T-cell (primary cell): ENCODE results near the gene RASL10B. TPM values are rescaled to one million over a fixed set of nuclear protein-coding genes. Genes with fewer than 3 reads are reported as not detected.
"Not testable (repeated sequence)": the region's sequence is repeated elsewhere in the genome, so short reads cannot be mapped to it uniquely, and the experiment has no call there.

Source experiments
- ATAC-seq, 4 experiments: fragments of 200-7000 bp in 3 of 4; fragments of 150-1000 bp in 1 of 4; cut with Tn5 transposase; replicated peaks in 1 of 4; 1 replicate in 3 of 4; 2 replicates in 1 of 4; pipeline ENCODE4 v1.10.0; 2021; ENCODE audit warnings: moderate library complexity in 3 of 4, mild to moderate bottlenecking in 2 of 4, moderate number of reproducible peaks in 1 of 4
- CTCF ChIA-PET, 2 donors: fragments of 300-600 bp; sonication (Branson Sonifier 250); formaldehyde crosslinking; loops; one replicate each; lab custom pipeline; 2022; ENCODE audit warnings: antibody characterized with exemption in 2 of 2; lab: Charles Lee
- POLR2A ChIA-PET, 2 donors: fragments of 300-600 bp; sonication (Branson Sonifier 250); formaldehyde crosslinking; loops; one replicate each; lab custom pipeline; 2022; ENCODE audit warnings: antibody characterized with exemption in 2 of 2; lab: Charles Lee
- DNase-seq, 35 experiments: peaks; one replicate each; pipeline versions ENCODE4 v3.0.0 to v3.0.0-alpha.2; 2013 to 2023
- H3K27ac ChIP-seq: one replicate; pipeline ENCODE4 v1.5.1; 2013; ENCODE audit warnings: low read length
- H3K27me3 ChIP-seq, 2 experiments: replicated peaks in 1 of 2; 1 replicate in 1 of 2; 2 replicates in 1 of 2; pipeline versions ENCODE4 v1.6.1 to v1.7.0; 2013; ENCODE audit warnings: low read length in 1 of 2, mixed read lengths in 1 of 2; ENCODE audit not compliant: control insufficient read depth in 2 of 2, insufficient read depth in 2 of 2; ENCODE audit errors: extremely low read depth in 1 of 2
- H3K36me3 ChIP-seq, 2 donors: 1 replicate in 1 of 2; 2 replicates in 1 of 2; pipeline versions ENCODE4 v1.6.1 to v1.7.0; 2013; ENCODE audit warnings: low read length in 1 of 2; ENCODE audit not compliant: control insufficient read depth in 2 of 2, insufficient read depth in 1 of 2; ENCODE audit errors: extremely low read depth in 1 of 2
- H3K4me1 ChIP-seq, 2 experiments: 1 replicate in 1 of 2; 2 replicates in 1 of 2; pipeline versions ENCODE4 v1.6.1 to v1.7.0; 2013; ENCODE audit warnings: low read length in 2 of 2, mixed read lengths in 1 of 2; ENCODE audit not compliant: insufficient read depth in 2 of 2, control insufficient read depth in 1 of 2; ENCODE audit errors: extremely low read depth in 1 of 2
- H3K4me3 ChIP-seq, 2 donors: 1 replicate in 1 of 2; 2 replicates in 1 of 2; pipeline versions ENCODE4 v1.5.1 to v1.7.0; 2013; ENCODE audit warnings: mild to moderate bottlenecking in 2 of 2, low read length in 1 of 2, moderate library complexity in 1 of 2; ENCODE audit not compliant: control insufficient read depth in 1 of 2; ENCODE audit errors: extremely low read depth in 1 of 2
- H3K9me3 ChIP-seq: 2 replicates; pipeline ENCODE4 v1.7.0; 2013
- H3K27ac Mint-ChIP-seq, 2 donors: one replicate each; pipeline ENCODE4 v1.8.0; 2020 to 2021; ENCODE audit warnings: mild to moderate bottlenecking in 2 of 2, mixed read lengths in 2 of 2
- H3K27me3 Mint-ChIP-seq, 2 donors: one replicate each; pipeline ENCODE4 v1.8.0; 2021 to 2022; ENCODE audit warnings: mixed read lengths in 2 of 2
- H3K36me3 Mint-ChIP-seq: one replicate; pipeline ENCODE4 v1.8.0; 2021; ENCODE audit warnings: mixed read lengths
- H3K4me1 Mint-ChIP-seq, 3 donors: one replicate each; pipeline ENCODE4 v1.8.0; 2020 to 2022; ENCODE audit warnings: mixed read lengths in 3 of 3, mild to moderate bottlenecking in 1 of 3
- H3K4me3 Mint-ChIP-seq, 3 donors: one replicate each; pipeline ENCODE4 v1.8.0; 2020 to 2022; ENCODE audit warnings: mild to moderate bottlenecking in 3 of 3, mixed read lengths in 3 of 3, moderate library complexity in 3 of 3
- H3K9me3 Mint-ChIP-seq, 3 donors: one replicate each; pipeline ENCODE4 v1.8.0; 2020 to 2022; ENCODE audit warnings: mixed read lengths in 3 of 3
- WGBS: methylation state at CpG from one replicate; pipeline ENCODE4 v1.1.5; 2013; ENCODE audit warnings: missing lambda C conversion rate; ENCODE audit not compliant: insufficient coverage; 5-methylcytosine and 5-hydroxymethylcytosine counted together
- total RNA-seq, 35 experiments: library from RNA in 6 of 35; stranded (reverse) in 6 of 35; fragments of 120-200 nt in 1 of 35; gene quantifications; one replicate each; pipeline versions ENCODE4 v1.2.1 to v1.2.4 and lab custom pipeline; 2013 to 2026

Gene RASL10B
- total RNA-seq, 5 donors from 2014 or later (not counting 1 experiment from before 2014, with no cell fraction given), result 0.38 to 0.56 (median 0.39) TPM

- Histone ChIP-seq H3K27me3 (peaks cover 0 to 70% of the 10 kb centered on the region in 2 experiments), H3K4me3 (no peak overlapping the region), H3K4me1 (peaks cover 0 to 13% of the 10 kb centered on the region in 2 experiments), H3K27ac (no peak overlapping the region), H3K36me3 (no peaks in the 10 kb centered on the region), H3K9me3 (no peaks in the 10 kb centered on the region)
- 18% methylated on average over 32 of the region's 35 CpGs for WGBS
- Mint-ChIP-seq H3K27ac (peak overlapping the region in 1 of 2 donors; percentile 43), H3K27me3 (peaks cover 29 to 53% of the 10 kb centered on the region in 2 donors), H3K9me3 (no peaks in the 10 kb centered on the region), H3K4me1 (peaks cover 0 to 13% (median 12%) of the 10 kb centered on the region in 3 donors), H3K4me3 (peak overlapping the region in 1 of 3 donors; percentile 35), H3K36me3 (no peaks in the 10 kb centered on the region)
- POLR2A ChIA-PET, result interaction anchor here in 1 of 2 donors (0.5 kb wide), 1 partner anchor 59 kb away, joined by 3 read pairs; the partner anchor contains the start of gene TAF15
- no peak for DNase-seq
- CTCF ChIA-PET, result interaction anchor here (0.5 to 3.7 kb wide), 6 partner anchors 11 to 1395 kb away, joined by 4 to 38 read pairs (median 6); no protein-coding TSS in a partner anchor
- ATAC-seq, result no peak
These were observed 18.3 kb downstream of the RASL10B start for GRCh38 chr17:35749560-35750412.

- H3K27me3 ChIP-seq, result peaks cover 0 to 60% of the 10 kb centered on the region in 2 experiments
- Mint-ChIP-seq H3K4me3 (no peak overlapping the region), H3K27me3 (peaks cover 29 to 53% of the 10 kb centered on the region in 2 donors), H3K36me3 (no peaks in the 10 kb centered on the region), H3K27ac (peak overlapping the region in 1 of 2 donors; percentile 43), H3K4me1 (peaks cover 0 to 13% (median 12%) of the 10 kb centered on the region in 3 donors), H3K9me3 (no peaks in the 10 kb centered on the region)
- CTCF ChIA-PET, result interaction anchor here (0.5 to 3.7 kb wide), 4 partner anchors 13 to 1396 kb away, joined by 4 to 38 read pairs (median 6); no protein-coding TSS in a partner anchor
- 79% methylated on average over 5 of the region's 10 CpGs for WGBS
- POLR2A ChIA-PET, result interaction anchor here in 1 of 2 donors (0.5 kb wide), 1 partner anchor 58 kb away, joined by 3 read pairs; the partner anchor contains the start of gene TAF15
- H3K27ac ChIP-seq, result no peak overlapping the region
- H3K9me3 ChIP-seq, result no peaks in the 10 kb centered on the region
- H3K36me3 ChIP-seq, result no peaks in the 10 kb centered on the region
- ATAC-seq (no peak), DNase-seq (no peak)
- peaks cover 0 to 13% of the 10 kb centered on the region in 2 experiments for H3K4me1 ChIP-seq
- H3K4me3 ChIP-seq, result no peak overlapping the region
These were observed 19.3 kb downstream of the RASL10B start for GRCh38 chr17:35750526-35751395.

- H3K9me3 Mint-ChIP-seq, H3K27ac ChIP-seq, H3K4me3 Mint-ChIP-seq, H3K4me3 ChIP-seq, POLR2A ChIA-PET, H3K36me3 Mint-ChIP-seq, H3K9me3 ChIP-seq, ATAC-seq, H3K36me3 ChIP-seq, H3K27ac Mint-ChIP-seq, DNase-seq: not testable (repeated sequence)
- H3K4me1 ChIP-seq, result peaks cover 0 to 13% of the 10 kb centered on the region in 2 experiments
- peaks cover 0 to 53% of the 10 kb centered on the region in 2 experiments for H3K27me3 ChIP-seq
- WGBS, result 100% methylated on average over 2 of the region's 4 CpGs
- CTCF ChIA-PET, result interaction anchor here in 1 of 2 donors (0.7 kb wide), 1 partner anchor 65 kb away, joined by 7 read pairs; no protein-coding TSS in a partner anchor
- H3K27me3 Mint-ChIP-seq, result peaks cover 29 to 53% of the 10 kb centered on the region in 2 donors
- H3K4me1 Mint-ChIP-seq, result peaks cover 0 to 13% (median 12%) of the 10 kb centered on the region in 3 donors
These were observed 20.1 kb downstream of the RASL10B start for GRCh38 chr17:35751541-35751940.

DNA sequence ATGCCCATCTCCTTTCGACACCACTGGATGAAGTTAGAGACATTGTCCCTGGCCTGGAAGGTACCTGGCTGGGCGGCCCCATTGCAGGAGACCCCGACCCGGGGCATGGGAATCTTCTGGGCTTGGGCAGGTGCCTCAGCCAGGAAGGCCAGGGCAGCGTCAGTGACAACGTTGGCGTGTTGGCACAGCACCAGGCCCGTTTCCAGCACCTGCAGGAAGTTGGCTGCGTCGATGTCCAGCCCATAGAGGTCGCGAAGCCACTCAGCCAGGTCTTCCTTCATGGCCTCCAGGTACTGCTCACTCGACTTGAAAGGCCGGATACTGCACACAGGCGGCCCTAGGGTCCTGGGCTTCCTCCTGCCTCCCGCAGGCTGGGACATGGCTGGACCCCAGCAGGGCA is 21.0 kb downstream of the RASL10B start:
- peaks cover 0 to 49% of the 10 kb centered on the region in 2 experiments for H3K27me3 ChIP-seq
- H3K36me3 ChIP-seq, result no peaks in the 10 kb centered on the region
- no peak overlapping the region for H3K4me3 ChIP-seq
- no peak overlapping the region for H3K27ac ChIP-seq
- 57% methylated on average over 15 of the region's 16 CpGs for WGBS
- Mint-ChIP-seq H3K36me3 (no peaks in the 10 kb centered on the region), H3K4me3 (no peak overlapping the region), H3K4me1 (peaks cover 0 to 12% (median 10%) of the 10 kb centered on the region in 3 donors), H3K27me3 (peaks cover 29 to 51% of the 10 kb centered on the region in 2 donors), H3K27ac (no peak overlapping the region), H3K9me3 (no peaks in the 10 kb centered on the region)
- H3K4me1 ChIP-seq, result peaks cover 0 to 10% of the 10 kb centered on the region in 2 experiments
- DNase-seq (no peak), ATAC-seq (no peak)
- ChIA-PET CTCF (interaction anchor here in 1 of 2 donors (0.6 kb wide), 1 partner anchor 52 kb away, joined by 3 read pairs; no protein-coding TSS in a partner anchor), POLR2A (no interaction called here)
- no peaks in the 10 kb centered on the region for H3K9me3 ChIP-seq

GRCh38 chr17:35752945-35753764 is 21.7 kb downstream of the RASL10B start, which contains the start of gene GAS2L2:
GAS2L2 (minus strand) TSS chr17:35753239; CDS start chr17:35752850, 389 bp downstream.
- Mint-ChIP-seq H3K27ac (no peak within 1 kb of the TSS), H3K4me1 (peaks cover 0 to 10% (median 10%) of the 10 kb centered on the region in 3 donors), H3K4me3 (no peak within 1 kb of the TSS), H3K9me3 (no peaks in the 10 kb centered on the region), H3K27me3 (peaks cover 26 to 47% of the 10 kb centered on the region in 2 donors), H3K36me3 (no peaks in the 10 kb centered on the region)
- H3K9me3 ChIP-seq, result no peaks in the 10 kb centered on the region
- CTCF ChIA-PET, result no interaction called here
- DNase-seq (no peak), ATAC-seq (no peak)
- POLR2A ChIA-PET, result no interaction called here
- H3K27ac ChIP-seq, result no peak within 1 kb of the TSS
- no peak within 1 kb of the TSS for H3K4me3 ChIP-seq
- H3K36me3 ChIP-seq, result no peaks in the 10 kb centered on the region
- H3K27me3 ChIP-seq, result peaks cover 0 to 42% of the 10 kb centered on the region in 2 experiments
- WGBS, result 46% methylated on average over 4 of the region's 9 CpGs
- H3K4me1 ChIP-seq, result peaks cover 0 to 7% of the 10 kb centered on the region in 2 experiments
